Liver (tissue), 9 donors: Measurements from ENCODE around the gene ST7L. TPM values are rescaled to one million over a fixed set of nuclear protein-coding genes. Genes with fewer than 3 reads are reported as not detected.

ENCODE experiments used
- DNase-seq: peaks from one replicate; pipeline ENCODE4 v3.0.0-alpha.2; 2017; ENCODE audit warnings: low spot score
- H3K27ac ChIP-seq, 2 donors: one replicate each; pipeline ENCODE4 v1.7.0; 2013; ENCODE audit warnings: inconsistent platforms in 2 of 2, low read length in 2 of 2, control low read depth in 1 of 2, low read depth in 1 of 2, mild to moderate bottlenecking in 1 of 2
- H3K27me3 ChIP-seq, 4 donors: one replicate each; pipeline versions ENCODE4 v1.6.1 to v1.7.0; 2013; ENCODE audit warnings: low read length in 3 of 4, inconsistent platforms in 1 of 4, mild to moderate bottlenecking in 1 of 4, moderate library complexity in 1 of 4; ENCODE audit not compliant: control insufficient read depth in 4 of 4, insufficient read depth in 4 of 4
- H3K36me3 ChIP-seq, 4 donors: one replicate each; pipeline versions ENCODE4 v1.6.1 to v1.7.0; 2013; ENCODE audit warnings: low read length in 3 of 4, mild to moderate bottlenecking in 3 of 4, low read depth in 1 of 4, moderate library complexity in 1 of 4; ENCODE audit not compliant: control insufficient read depth in 4 of 4, insufficient read depth in 3 of 4
- H3K4me1 ChIP-seq, 4 donors: one replicate each; pipeline versions ENCODE4 v1.6.1 to v1.7.0; 2013; ENCODE audit warnings: low read length in 3 of 4, mild to moderate bottlenecking in 3 of 4, moderate library complexity in 1 of 4; ENCODE audit not compliant: control insufficient read depth in 4 of 4, insufficient read depth in 4 of 4
- H3K4me3 ChIP-seq, 3 donors: one replicate each; pipeline versions ENCODE4 v1.6.1 to v1.7.0; 2013; ENCODE audit warnings: low read length in 3 of 3, control low read depth in 1 of 3, low read depth in 1 of 3, mild to moderate bottlenecking in 1 of 3
- H3K9ac ChIP-seq, 2 donors: one replicate each; pipeline ENCODE4 v1.7.0; 2013; ENCODE audit warnings: low read length in 2 of 2, mild to moderate bottlenecking in 2 of 2, moderate library complexity in 2 of 2, control low read depth in 1 of 2, low read depth in 1 of 2
- H3K9me3 ChIP-seq, 4 donors: one replicate each; pipeline versions ENCODE4 v1.6.1 to v1.7.0; 2013; ENCODE audit warnings: low read length in 3 of 4; ENCODE audit not compliant: control insufficient read depth in 4 of 4
- EGR1 ChIP-seq, 2 donors: IDR thresholded peaks; 2 replicates each; pipeline ENCODE4 v1.6.1; 2016 to 2018; ENCODE audit warnings: antibody characterized with exemption in 2 of 2, low read depth in 2 of 2
- FOXA1 ChIP-seq: IDR thresholded peaks from 2 replicates; pipeline ENCODE4 v1.6.1; 2016; ENCODE audit warnings: antibody characterized with exemption
- FOXA2 ChIP-seq: IDR thresholded peaks from 2 replicates; pipeline ENCODE4 v1.6.1; 2016; ENCODE audit warnings: antibody characterized with exemption
- GABPA ChIP-seq, 2 donors: IDR thresholded peaks in 1 of 2; conservative IDR thresholded peaks in 1 of 2; 2 replicates each; pipeline ENCODE4 v1.6.1; 2016; ENCODE audit warnings: antibody characterized with exemption in 2 of 2, mild to moderate bottlenecking in 1 of 2, moderate library complexity in 1 of 2
- HNF4A ChIP-seq, 2 donors: conservative IDR thresholded peaks; 2 replicates each; pipeline ENCODE4 v1.6.1; 2016; ENCODE audit warnings: antibody characterized with exemption in 2 of 2, mild to moderate bottlenecking in 2 of 2
- HNF4G ChIP-seq: IDR thresholded peaks from 2 replicates; pipeline ENCODE4 v1.6.1; 2016; ENCODE audit warnings: antibody characterized with exemption
- JUND ChIP-seq, 2 donors: IDR thresholded peaks; 2 replicates each; pipeline ENCODE4 v1.6.1; 2016; ENCODE audit warnings: antibody characterized with exemption in 2 of 2
- NR2F2 ChIP-seq: IDR thresholded peaks from 2 replicates; pipeline ENCODE4 v1.6.1; 2016; ENCODE audit warnings: antibody characterized with exemption
- RAD21 ChIP-seq, 2 donors: IDR thresholded peaks; 2 replicates each; pipeline ENCODE4 v1.6.1; 2016; ENCODE audit warnings: antibody characterized with exemption in 2 of 2, mild to moderate bottlenecking in 2 of 2
- REST ChIP-seq: IDR thresholded peaks from 2 replicates; pipeline ENCODE4 v1.6.1; 2016; ENCODE audit warnings: antibody characterized with exemption, mild to moderate bottlenecking
- RXRA ChIP-seq, 2 donors: IDR thresholded peaks; 2 replicates each; pipeline ENCODE4 v1.6.1; 2017 to 2018; ENCODE audit warnings: antibody characterized with exemption in 2 of 2, mild to moderate bottlenecking in 1 of 2
- SP1 ChIP-seq: IDR thresholded peaks from 2 replicates; pipeline ENCODE4 v1.6.1; 2018; ENCODE audit warnings: antibody characterized with exemption, mild to moderate bottlenecking
- TAF1 ChIP-seq: conservative IDR thresholded peaks from 2 replicates; pipeline ENCODE4 v1.6.1; 2016; ENCODE audit warnings: antibody characterized with exemption, mild to moderate bottlenecking
- YY1 ChIP-seq: IDR thresholded peaks from 2 replicates; pipeline ENCODE4 v1.6.1; 2016; ENCODE audit warnings: antibody characterized with exemption, mild to moderate bottlenecking
- WGBS: extraction: QIAGEN DNeasy Blood & Tissue Kit; methylation state at CpG from one replicate; pipeline ENCODE4 v1.1.7; 2013; 5-methylcytosine and 5-hydroxymethylcytosine counted together
- polyA plus RNA-seq, 2 donors: library from polyadenylated mRNA; stranded (reverse) in 1 of 2; unstranded in 1 of 2; fragments of 200-250 nt in 1 of 2; fragments of >200 nt in 1 of 2; fragmentation: Nextera tagmentation in 1 of 2; extraction: Ambion mirVana in 1 of 2; gene quantifications; one replicate each; pipeline versions ENCODE4 v1.2.1 to v1.2.3, GENCODE V29; 2013 to 2015
- total RNA-seq, 2 donors: library from RNA; depleted of rRNA; stranded (reverse); fragments of >200 nt; gene quantifications; one replicate each; pipeline ENCODE4 v1.2.3, GENCODE V29; 2014
- TF ChIP-seq, protein P1 (sequence below): IDR thresholded peaks from 2 replicates; pipeline ENCODE4 v1.6.1; 2016; ENCODE audit warnings: antibody characterized with exemption
- TF ChIP-seq, protein P2 (sequence below): IDR thresholded peaks from 2 replicates; pipeline ENCODE4 v1.6.1; 2016; ENCODE audit warnings: antibody characterized with exemption
- TF ChIP-seq, protein P3 (sequence below): fragments of 150-350 bp; IDR thresholded peaks from 2 replicates; pipeline ENCODE4 v1.5.1; 2017; ENCODE audit warnings: improper control_type of control experiment, low read depth, low read length; ENCODE audit not compliant: missing input control
- TF ChIP-seq, protein P4 (sequence below): IDR thresholded peaks from 2 replicates; pipeline ENCODE4 v1.6.1; 2016; ENCODE audit warnings: antibody characterized with exemption
- donor health status: healthy.
- donor health status: healthy.
- donor health status: healthy.
- donor health status: healthy.
- donor health status: healthy.

The ST7L gene
- total and polyA plus RNA-seq, 4 donors = 4.9 to 13.6 (median 9.5) TPM

- 78% methylated on average over 6 of the region's 6 CpGs for WGBS
- TF ChIP-seq RAD21 (IDR thresholded peaks at IDR 0.05) = no peak
- TF ChIP-seq EGR1 (IDR thresholded peaks at IDR 0.05; ENCODE audit: low read depth in 2 of 2) = no peak
- TF ChIP-seq NR2F2 = no peak
- TF ChIP-seq, protein P1, sequence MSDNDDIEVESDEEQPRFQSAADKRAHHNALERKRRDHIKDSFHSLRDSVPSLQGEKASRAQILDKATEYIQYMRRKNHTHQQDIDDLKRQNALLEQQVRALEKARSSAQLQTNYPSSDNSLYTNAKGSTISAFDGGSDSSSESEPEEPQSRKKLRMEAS = no peak
- TF ChIP-seq, protein P2, sequence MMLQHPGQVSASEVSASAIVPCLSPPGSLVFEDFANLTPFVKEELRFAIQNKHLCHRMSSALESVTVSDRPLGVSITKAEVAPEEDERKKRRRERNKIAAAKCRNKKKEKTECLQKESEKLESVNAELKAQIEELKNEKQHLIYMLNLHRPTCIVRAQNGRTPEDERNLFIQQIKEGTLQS = no peak
- TF ChIP-seq REST = no peak
- no peak for TF ChIP-seq YY1
- no peak for TF ChIP-seq JUND (IDR thresholded peaks at IDR 0.05)
- no peak for TF ChIP-seq HNF4A (conservative IDR thresholded peaks at IDR 0.05)
- no peak for TF ChIP-seq TAF1
- TF ChIP-seq, protein P3, sequence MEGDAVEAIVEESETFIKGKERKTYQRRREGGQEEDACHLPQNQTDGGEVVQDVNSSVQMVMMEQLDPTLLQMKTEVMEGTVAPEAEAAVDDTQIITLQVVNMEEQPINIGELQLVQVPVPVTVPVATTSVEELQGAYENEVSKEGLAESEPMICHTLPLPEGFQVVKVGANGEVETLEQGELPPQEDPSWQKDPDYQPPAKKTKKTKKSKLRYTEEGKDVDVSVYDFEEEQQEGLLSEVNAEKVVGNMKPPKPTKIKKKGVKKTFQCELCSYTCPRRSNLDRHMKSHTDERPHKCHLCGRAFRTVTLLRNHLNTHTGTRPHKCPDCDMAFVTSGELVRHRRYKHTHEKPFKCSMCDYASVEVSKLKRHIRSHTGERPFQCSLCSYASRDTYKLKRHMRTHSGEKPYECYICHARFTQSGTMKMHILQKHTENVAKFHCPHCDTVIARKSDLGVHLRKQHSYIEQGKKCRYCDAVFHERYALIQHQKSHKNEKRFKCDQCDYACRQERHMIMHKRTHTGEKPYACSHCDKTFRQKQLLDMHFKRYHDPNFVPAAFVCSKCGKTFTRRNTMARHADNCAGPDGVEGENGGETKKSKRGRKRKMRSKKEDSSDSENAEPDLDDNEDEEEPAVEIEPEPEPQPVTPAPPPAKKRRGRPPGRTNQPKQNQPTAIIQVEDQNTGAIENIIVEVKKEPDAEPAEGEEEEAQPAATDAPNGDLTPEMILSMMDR = no peak
- no peak for TF ChIP-seq GABPA (IDR thresholded peaks at IDR 0.05 in 1 of 2, conservative IDR thresholded peaks at IDR 0.05 in 1 of 2)
- no peak for TF ChIP-seq RXRA (IDR thresholded peaks at IDR 0.05)
- no peak for TF ChIP-seq FOXA1
- no peak for TF ChIP-seq SP1
- no peak for TF ChIP-seq HNF4G
- TF ChIP-seq, protein P4, sequence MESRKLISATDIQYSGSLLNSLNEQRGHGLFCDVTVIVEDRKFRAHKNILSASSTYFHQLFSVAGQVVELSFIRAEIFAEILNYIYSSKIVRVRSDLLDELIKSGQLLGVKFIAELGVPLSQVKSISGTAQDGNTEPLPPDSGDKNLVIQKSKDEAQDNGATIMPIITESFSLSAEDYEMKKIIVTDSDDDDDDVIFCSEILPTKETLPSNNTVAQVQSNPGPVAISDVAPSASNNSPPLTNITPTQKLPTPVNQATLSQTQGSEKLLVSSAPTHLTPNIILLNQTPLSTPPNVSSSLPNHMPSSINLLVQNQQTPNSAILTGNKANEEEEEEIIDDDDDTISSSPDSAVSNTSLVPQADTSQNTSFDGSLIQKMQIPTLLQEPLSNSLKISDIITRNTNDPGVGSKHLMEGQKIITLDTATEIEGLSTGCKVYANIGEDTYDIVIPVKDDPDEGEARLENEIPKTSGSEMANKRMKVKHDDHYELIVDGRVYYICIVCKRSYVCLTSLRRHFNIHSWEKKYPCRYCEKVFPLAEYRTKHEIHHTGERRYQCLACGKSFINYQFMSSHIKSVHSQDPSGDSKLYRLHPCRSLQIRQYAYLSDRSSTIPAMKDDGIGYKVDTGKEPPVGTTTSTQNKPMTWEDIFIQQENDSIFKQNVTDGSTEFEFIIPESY = no peak
- no peak for TF ChIP-seq FOXA2
Measured at GRCh38 chr1:112493351-112493750, 125.6 kb downstream of the ST7L start.

GRCh38 chr1:112492076-112492475 is 126.9 kb downstream of the ST7L start:
- no peaks in the 10 kb centered on the region for H3K4me1 ChIP-seq
- no peak overlapping the region for H3K9ac ChIP-seq
- 88% methylated on average over 1 of the region's 1 CpG for WGBS
- DNase-seq = no peak
- H3K9me3 ChIP-seq = no peaks in the 10 kb centered on the region
- no peaks in the 10 kb centered on the region for H3K36me3 ChIP-seq
- no peak overlapping the region for H3K4me3 ChIP-seq
- H3K27me3 ChIP-seq = no peaks in the 10 kb centered on the region
- no peak overlapping the region for H3K27ac ChIP-seq
- no peak for TF ChIP-seq HNF4A (conservative IDR thresholded peaks at IDR 0.05)
- no peak for TF ChIP-seq FOXA1
- no peak for TF ChIP-seq TAF1
- no peak for TF ChIP-seq EGR1 (IDR thresholded peaks at IDR 0.05; ENCODE audit: low read depth in 2 of 2)
- TF ChIP-seq FOXA2 = no peak
- TF ChIP-seq, protein P3 = no peak
- no peak for TF ChIP-seq RXRA (IDR thresholded peaks at IDR 0.05)
- TF ChIP-seq SP1 = no peak
- TF ChIP-seq REST = no peak
- no peak for TF ChIP-seq GABPA (IDR thresholded peaks at IDR 0.05 in 1 of 2, conservative IDR thresholded peaks at IDR 0.05 in 1 of 2)
- no peak for TF ChIP-seq RAD21 (IDR thresholded peaks at IDR 0.05)
- no peak for TF ChIP-seq YY1

More at GRCh38 chr1:112493351-112493750, 125.6 kb downstream of the ST7L start:
- no peaks in the 10 kb centered on the region for H3K4me1 ChIP-seq
- H3K27me3 ChIP-seq = no peaks in the 10 kb centered on the region
- no peak for DNase-seq
- H3K27ac ChIP-seq = no peak overlapping the region
- no peak overlapping the region for H3K9ac ChIP-seq
- no peaks in the 10 kb centered on the region for H3K36me3 ChIP-seq
- H3K9me3 ChIP-seq = no peaks in the 10 kb centered on the region
- no peak overlapping the region for H3K4me3 ChIP-seq
